Peyer's patch (tissue), 4 donors: ENCODE data around the gene APRT. TPM values are rescaled to one million over a fixed set of nuclear protein-coding genes. Genes with fewer than 3 reads are reported as not detected.

ENCODE experiments used
- DNase-seq, 3 donors: peaks; one replicate each; pipeline ENCODE4 v3.0.0-alpha.2; 2017 to 2019
- H3K27ac ChIP-seq, 4 donors: fragments of 200-600 bp; sonication (generic); one replicate each; pipeline ENCODE4 v1.5.1; 2016 to 2019
- H3K27me3 ChIP-seq, 2 donors: fragments of 200-600 bp; sonication (generic); one replicate each; pipeline ENCODE4 v1.5.1; 2019
- H3K36me3 ChIP-seq, 3 donors: fragments of 200-600 bp; sonication (generic); one replicate each; pipeline ENCODE4 v1.5.1; 2016 to 2019
- H3K4me1 ChIP-seq, 4 donors: fragments of 200-600 bp; sonication (generic); one replicate each; pipeline ENCODE4 v1.5.1; 2016 to 2019
- H3K4me3 ChIP-seq, 4 donors: fragments of 200-600 bp; sonication (generic); 1 replicate in 3 of 4; 2 replicates in 1 of 4; pipeline ENCODE4 v1.5.1; 2016 to 2019; ENCODE audit warnings: mild to moderate bottlenecking in 1 of 4
- H3K9me3 ChIP-seq, 4 donors: fragments of 200-600 bp; sonication (generic); one replicate each; pipeline ENCODE4 v1.5.1; 2016 to 2019; ENCODE audit warnings: mild to moderate bottlenecking in 1 of 4
- CTCF ChIP-seq, 6 experiments: fragments of 450-650 bp in 4 of 6; fragments of 200-600 bp in 2 of 6; sonication (generic) in 1 of 6; IDR thresholded peaks; one replicate each; pipeline ENCODE4 v1.5.1; 2017 to 2019; ENCODE audit warnings: antibody characterized with exemption in 6 of 6, mild to moderate bottlenecking in 3 of 6, moderate library complexity in 1 of 6
- POLR2A ChIP-seq, 2 donors: fragments of 450-650 bp; IDR thresholded peaks; one replicate each; pipeline ENCODE4 v1.5.1; 2017; ENCODE audit warnings: antibody characterized with exemption in 2 of 2, mild to moderate bottlenecking in 2 of 2, moderate library complexity in 2 of 2
- total RNA-seq, 4 donors: library from RNA; depleted of rRNA; stranded (reverse); fragments of >200 nt; gene quantifications; one replicate each; pipeline ENCODE4 v1.1.0, GENCODE V29; 2016

APRT gene
- total RNA-seq, 4 donors from 2014 or later = 109 to 190 (median 122) TPM

GRCh38 chr16:88769617-88770460, 41.9 kb downstream of the APRT start:
- Histone ChIP-seq H3K4me1 (peaks cover 9 to 78% (median 17%) of the 10 kb centered on the region in 4 donors), H3K4me3 (peak overlapping the region in 2 of 4 donors; percentile 37 to 44), H3K27me3 (no peaks in the 10 kb centered on the region), H3K27ac (peak overlapping the region; percentile 15 to 89 (median 70)), H3K9me3 (no peaks in the 10 kb centered on the region), H3K36me3 (no peaks in the 10 kb centered on the region)
- no peak for TF ChIP-seq POLR2A (IDR thresholded peaks at IDR 0.05)
- TF ChIP-seq CTCF (IDR thresholded peaks at IDR 0.05) = no peak
- peak; percentile 56 to 76 (median 67) for DNase-seq

GRCh38 chr16:88768071-88768783, 43.5 kb downstream of the APRT start:
- TF ChIP-seq POLR2A (IDR thresholded peaks at IDR 0.05) (no peak), CTCF (IDR thresholded peaks at IDR 0.05) (no peak)
- DNase-seq = no peak
- H3K9me3 ChIP-seq = no peaks in the 10 kb centered on the region
- H3K4me1 ChIP-seq = peaks cover 9 to 69% (median 17%) of the 10 kb centered on the region in 4 donors
- H3K27ac ChIP-seq = peak overlapping the region in 3 of 4 donors; percentile 49 to 89 (median 87)
- peak overlapping the region in 1 of 4 donors; percentile 2 for H3K4me3 ChIP-seq
- H3K27me3 ChIP-seq = no peaks in the 10 kb centered on the region
- no peaks in the 10 kb centered on the region for H3K36me3 ChIP-seq

- peak overlapping the region in 3 of 4 donors; percentile 31 to 89 (median 87) for H3K27ac ChIP-seq
- no peak for DNase-seq
These were observed 44.1 kb downstream of the APRT start for GRCh38 chr16:88767546-88768070.

GRCh38 chr16:88766975-88767374, 44.8 kb downstream of the APRT start:
- TF ChIP-seq CTCF (IDR thresholded peaks at IDR 0.05) (no peak), POLR2A (IDR thresholded peaks at IDR 0.05) (no peak)
- no peaks in the 10 kb centered on the region for H3K27me3 ChIP-seq
- H3K36me3 ChIP-seq = no peaks in the 10 kb centered on the region
- peaks cover 9 to 70% (median 17%) of the 10 kb centered on the region in 4 donors for H3K4me1 ChIP-seq
- no peaks in the 10 kb centered on the region for H3K9me3 ChIP-seq
- peak overlapping the region in 2 of 4 donors; percentile 87 to 89 for H3K27ac ChIP-seq
- no peak overlapping the region for H3K4me3 ChIP-seq
- DNase-seq = no peak

More at GRCh38 chr16:88767546-88768070, 44.1 kb downstream of the APRT start:
- H3K9me3 ChIP-seq = no peaks in the 10 kb centered on the region
- H3K36me3 ChIP-seq = no peaks in the 10 kb centered on the region
- H3K4me3 ChIP-seq = no peak overlapping the region
- H3K4me1 ChIP-seq = peaks cover 9 to 70% (median 17%) of the 10 kb centered on the region in 4 donors
- H3K27me3 ChIP-seq = no peaks in the 10 kb centered on the region
- TF ChIP-seq CTCF (IDR thresholded peaks at IDR 0.05) (no peak), POLR2A (IDR thresholded peaks at IDR 0.05) (no peak)

GRCh38 chr16:88764913-88765349, 46.8 kb downstream of the APRT start:
- Histone ChIP-seq H3K36me3 (no peaks in the 10 kb centered on the region), H3K4me3 (no peak overlapping the region), H3K4me1 (peaks cover under 1 to 70% (median 6%) of the 10 kb centered on the region in 4 donors), H3K27ac (no peak overlapping the region), H3K27me3 (no peaks in the 10 kb centered on the region), H3K9me3 (no peaks in the 10 kb centered on the region)
- DNase-seq = no peak
- TF ChIP-seq CTCF (IDR thresholded peaks at IDR 0.05) = no peak
- TF ChIP-seq POLR2A (IDR thresholded peaks at IDR 0.05) = no peak
